Pons (tissue), 1 donor: Measurements from ENCODE around the gene NXPE3.
"Not testable (repeated sequence)": the region's sequence is repeated elsewhere in the genome, so short reads cannot be mapped to it uniquely, and the experiment has no call there.

ENCODE experiments used
- DNase-seq: peaks from one replicate; pipeline ENCODE4 v3.0.0-alpha.2; 2016; ENCODE audit warnings: low spot score

Gene NXPE3

GRCh38 chr3:101779047-101779821 lies at the start of gene NXPE3:
TSS of gene NXPE3 (plus strand) at chr3:101779211. CDS start at chr3:101785597, 6,386 bp downstream.
- peak; percentile 90 for DNase-seq

- no peak for DNase-seq
Measured at GRCh38 chr3:101729586-101729985, 49.4 kb upstream of the NXPE3 start.

GRCh38 chr3:101730839-101731238 lies 48.2 kb upstream of the NXPE3 start:
- DNase-seq = no peak

GRCh38 chr3:101732240-101732641 lies 46.8 kb upstream of the NXPE3 start:
- DNase-seq = peak; percentile 99

GRCh38 chr3:101735833-101736232 lies 43.2 kb upstream of the NXPE3 start:
- no peak for DNase-seq

GRCh38 chr3:101741914-101742313 lies 37.1 kb upstream of the NXPE3 start:
- not testable (repeated sequence) for DNase-seq

GRCh38 chr3:101744811-101745210 lies 34.2 kb upstream of the NXPE3 start:
- DNase-seq = no peak

GRCh38 chr3:101745934-101746333 lies 33.1 kb upstream of the NXPE3 start:
- not testable (repeated sequence) for DNase-seq

- not testable (repeated sequence) for DNase-seq
Measured at GRCh38 chr3:101753386-101754113, 25.5 kb upstream of the NXPE3 start.

- DNase-seq = peak; percentile 78
Measured at GRCh38 chr3:101758224-101758623, 20.8 kb upstream of the NXPE3 start.

GRCh38 chr3:101762041-101762646 lies 16.9 kb upstream of the NXPE3 start:
- no peak for DNase-seq

- not testable (repeated sequence) for DNase-seq
Measured at GRCh38 chr3:101777745-101778281, 1.2 kb upstream of the NXPE3 start.

GRCh38 chr3:101778385-101779046 lies 495 bp upstream of the NXPE3 start:
- DNase-seq = no peak

GRCh38 chr3:101779822-101780381 lies 891 bp downstream of the NXPE3 start:
- no peak for DNase-seq

GRCh38 chr3:101780661-101781060 lies 1.6 kb downstream of the NXPE3 start:
- DNase-seq = peak; percentile 84

- DNase-seq = peak; percentile 40
Measured at GRCh38 chr3:101781166-101781565, 2.2 kb downstream of the NXPE3 start.

- no peak for DNase-seq
Measured at GRCh38 chr3:101784855-101785613, 6.0 kb downstream of the NXPE3 start.

- DNase-seq = no peak
Measured at GRCh38 chr3:101791778-101792177, 12.8 kb downstream of the NXPE3 start.

- no peak for DNase-seq
Measured at GRCh38 chr3:101796077-101796680, 17.2 kb downstream of the NXPE3 start.

- no peak for DNase-seq
Measured at GRCh38 chr3:101801174-101801573, 22.2 kb downstream of the NXPE3 start.
